Measurements from ENCODE around the gene TMEM179.

TMEM179 gene

GRCh38 chr14:104544362-104544961 lies 60.1 kb downstream of the TMEM179 start:
- no peak for DNase-seq (ENCODE audit: low spot score)

GRCh38 chr14:104542871-104543830 lies 61.4 kb downstream of the TMEM179 start:
- DNase-seq (ENCODE audit: low spot score), result no peak

GRCh38 chr14:104541905-104542465 lies 62.6 kb downstream of the TMEM179 start:
- no peak for DNase-seq (ENCODE audit: low spot score)
